22Rv1 (cell line): ENCODE data around the gene NBPF19.
"Not testable (repeated sequence)": the region's sequence is repeated elsewhere in the genome, so short reads cannot be mapped to it uniquely, and the experiment has no call there.

Experiments
- ZFX ChIP-seq: fragments of 450-650 bp; IDR thresholded peaks from 2 replicates; pipeline ENCODE4 v1.6.1; 2017; ENCODE audit warnings: antibody characterized with exemption, borderline replicate concordance
- TF ChIP-seq, protein P1 (sequence below): fragments of 450-650 bp; IDR thresholded peaks from 2 replicates; pipeline ENCODE4 v1.5.1; 2017; ENCODE audit warnings: mild to moderate bottlenecking

- TF ChIP-seq, protein P1, sequence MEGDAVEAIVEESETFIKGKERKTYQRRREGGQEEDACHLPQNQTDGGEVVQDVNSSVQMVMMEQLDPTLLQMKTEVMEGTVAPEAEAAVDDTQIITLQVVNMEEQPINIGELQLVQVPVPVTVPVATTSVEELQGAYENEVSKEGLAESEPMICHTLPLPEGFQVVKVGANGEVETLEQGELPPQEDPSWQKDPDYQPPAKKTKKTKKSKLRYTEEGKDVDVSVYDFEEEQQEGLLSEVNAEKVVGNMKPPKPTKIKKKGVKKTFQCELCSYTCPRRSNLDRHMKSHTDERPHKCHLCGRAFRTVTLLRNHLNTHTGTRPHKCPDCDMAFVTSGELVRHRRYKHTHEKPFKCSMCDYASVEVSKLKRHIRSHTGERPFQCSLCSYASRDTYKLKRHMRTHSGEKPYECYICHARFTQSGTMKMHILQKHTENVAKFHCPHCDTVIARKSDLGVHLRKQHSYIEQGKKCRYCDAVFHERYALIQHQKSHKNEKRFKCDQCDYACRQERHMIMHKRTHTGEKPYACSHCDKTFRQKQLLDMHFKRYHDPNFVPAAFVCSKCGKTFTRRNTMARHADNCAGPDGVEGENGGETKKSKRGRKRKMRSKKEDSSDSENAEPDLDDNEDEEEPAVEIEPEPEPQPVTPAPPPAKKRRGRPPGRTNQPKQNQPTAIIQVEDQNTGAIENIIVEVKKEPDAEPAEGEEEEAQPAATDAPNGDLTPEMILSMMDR = not testable (repeated sequence)
- not testable (repeated sequence) for TF ChIP-seq ZFX
Measured at GRCh38 chr1:149561806-149562205, 87.0 kb downstream of the NBPF19 start.
